PC-9 (cell line): ENCODE measurements around the gene FOSL2. TPM values are rescaled to one million over a fixed set of nuclear protein-coding genes. Genes with fewer than 3 reads are reported as not detected.

Source experiments
- BruUV-seq: library from RNA; stranded (reverse); fragments of 400-500 nt; replicated peaks from 2 replicates; lab custom pipeline; 2021; lab: Mats Ljungman, UMichigan
- CTCF ChIA-PET: fragments of 300-600 bp; sonication (Branson Sonifier 250); formaldehyde crosslinking; loops from one replicate; lab custom pipeline; 2022; ENCODE audit warnings: antibody characterized with exemption; lab: Charles Lee
- POLR2A ChIA-PET: fragments of 300-600 bp; sonication (Branson Sonifier 250); formaldehyde crosslinking; loops from one replicate; lab custom pipeline; 2022; ENCODE audit warnings: antibody characterized with exemption; ENCODE audit not compliant: unreplicated experiment; lab: Charles Lee
- DNase-seq, 2 experiments: peaks; one replicate each; pipeline versions ENCODE4 v3.0.0 to v3.0.0-alpha.2; 2015 to 2022; ENCODE audit warnings: mixed read lengths in 1 of 2
- H2AFZ ChIP-seq: fragments of 200-600 bp; sonication (generic); 2 replicates; pipeline ENCODE4 v1.8.1; 2017; ENCODE audit warnings: antibody characterized with exemption
- H3F3A ChIP-seq: fragments of 200-600 bp; sonication (generic); 2 replicates; pipeline ENCODE4 v1.8.1; 2017; ENCODE audit warnings: antibody characterized with exemption, mild to moderate bottlenecking, low read depth; ENCODE audit not compliant: insufficient read depth
- H3K27ac ChIP-seq: fragments of 200-600 bp; sonication (generic); 2 replicates; pipeline ENCODE4 v1.6.1; 2016; ENCODE audit warnings: mixed run types
- H3K27me3 ChIP-seq: fragments of 200-600 bp; sonication (generic); 2 replicates; pipeline ENCODE4 v1.6.1; 2016; ENCODE audit warnings: low read depth, mixed run types; ENCODE audit not compliant: insufficient read depth
- H3K36me3 ChIP-seq: fragments of 200-600 bp; sonication (generic); 2 replicates; pipeline ENCODE4 v1.6.1; 2016; ENCODE audit warnings: low read depth, mixed run types
- H3K4me1 ChIP-seq: fragments of 200-600 bp; sonication (generic); replicated peaks from 2 replicates; pipeline ENCODE4 v1.6.1; 2016; ENCODE audit warnings: mixed run types; ENCODE audit not compliant: insufficient read depth
- H3K4me2 ChIP-seq: fragments of 200-600 bp; sonication (generic); 2 replicates; pipeline ENCODE4 v1.6.1; 2017; ENCODE audit warnings: mixed run types
- H3K4me3 ChIP-seq: fragments of 200-600 bp; sonication (generic); 2 replicates; pipeline ENCODE4 v1.6.1; 2016; ENCODE audit warnings: mixed run types
- H3K79me2 ChIP-seq: fragments of 200-600 bp; sonication (generic); 2 replicates; pipeline ENCODE4 v1.6.1; 2017; ENCODE audit warnings: low read depth, mixed run types
- H3K9me2 ChIP-seq: fragments of 200-600 bp; sonication (generic); 2 replicates; pipeline ENCODE4 v1.8.1; 2017; ENCODE audit warnings: mild to moderate bottlenecking; ENCODE audit not compliant: insufficient read depth
- H3K9me3 ChIP-seq: fragments of 200-600 bp; sonication (generic); 2 replicates; pipeline ENCODE4 v1.8.1; 2016; ENCODE audit warnings: low read depth; ENCODE audit not compliant: insufficient read depth
- H4K20me1 ChIP-seq: fragments of 200-600 bp; sonication (generic); 2 replicates; pipeline ENCODE4 v1.8.1; 2017; ENCODE audit not compliant: insufficient read depth
- CTCF ChIP-seq: fragments of 200-600 bp; sonication (generic); conservative IDR thresholded peaks from 2 replicates; pipeline ENCODE4 v1.6.1; 2017; ENCODE audit warnings: mixed run types, antibody characterized with exemption, mild to moderate bottlenecking, moderate library complexity
- EZH2 ChIP-seq: fragments of 200-600 bp; sonication (generic); IDR thresholded peaks from 2 replicates; pipeline ENCODE4 v1.8.0; 2017; ENCODE audit warnings: antibody characterized with exemption, low read depth
- intact Hi-C: fragments of 100-400 bp; cut with micrococcal nuclease; formaldehyde crosslinking; loops from one replicate; pipeline ENCODE4 v1.10.0; 2022; ENCODE audit not compliant: unreplicated experiment
- total RNA-seq: library from RNA; stranded (reverse); gene quantifications from 2 replicates; pipeline ENCODE4 v1.2.3, GENCODE V29; 2021

The FOSL2 gene
- total RNA-seq, 1 experiment from 2014 or later, result 60.0 TPM

DNA sequence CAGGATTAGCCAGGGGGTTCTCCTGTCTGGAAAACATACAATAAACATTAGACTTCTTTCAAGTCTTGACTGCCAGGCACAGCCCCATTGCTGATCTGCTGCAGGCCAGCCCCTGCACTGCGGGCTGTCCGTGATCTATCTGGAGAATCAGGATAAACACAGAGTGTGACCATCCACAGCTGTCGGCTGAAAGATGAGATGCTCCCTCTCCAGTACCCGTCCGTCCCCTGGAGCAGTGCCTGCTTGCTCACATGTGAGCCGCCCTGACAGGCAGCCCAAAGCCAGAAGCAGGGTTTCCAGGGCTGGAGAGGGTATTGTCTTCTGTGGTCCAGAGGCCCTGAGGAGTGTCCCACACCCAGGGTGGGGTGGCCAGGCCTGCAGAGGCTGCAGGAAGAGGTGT, 46.1 kb upstream of the FOSL2 start:
- TF ChIP-seq CTCF (no peak), EZH2 (no peak)
- DNase-seq, result no peak
- H3K79me2 ChIP-seq, result no peaks in the 10 kb centered on the region
- H3K36me3 ChIP-seq, result no peaks in the 10 kb centered on the region
- no peak overlapping the region for H3K4me3 ChIP-seq
- peaks cover 11% of the 10 kb centered on the region for H3K4me1 ChIP-seq
- ChIA-PET POLR2A (no interaction called here), CTCF (no interaction called here)
- H3F3A ChIP-seq, result peaks cover 10% of the 10 kb centered on the region
- H3K27ac ChIP-seq, result no peak overlapping the region
- BruUV-seq, result no TSS peak
- H4K20me1 ChIP-seq, result no peaks in the 10 kb centered on the region
- no peak overlapping the region for H3K4me2 ChIP-seq
- H2AFZ ChIP-seq, result no peak overlapping the region
- no peaks in the 10 kb centered on the region for H3K9me3 ChIP-seq
- H3K9me2 ChIP-seq, result no peaks in the 10 kb centered on the region
- intact Hi-C loops, result loop anchor here (5.0 kb wide), 1 partner anchor 406 kb away; the partner anchor contains the start of gene PPP1CB
- H3K27me3 ChIP-seq, result no peaks in the 10 kb centered on the region

GRCh38 chr2:28347193-28347592, 45.5 kb upstream of the FOSL2 start:
- no peaks in the 10 kb centered on the region for H3K27me3 ChIP-seq
- no peak for DNase-seq
- H3F3A ChIP-seq, result peaks cover 10% of the 10 kb centered on the region
- H3K79me2 ChIP-seq, result no peaks in the 10 kb centered on the region
- no peaks in the 10 kb centered on the region for H3K9me2 ChIP-seq
- ChIA-PET POLR2A (no interaction called here), CTCF (no interaction called here)
- TF ChIP-seq EZH2 (no peak), CTCF (no peak)
- no peak overlapping the region for H3K4me2 ChIP-seq
- peaks cover 7% of the 10 kb centered on the region for H3K4me1 ChIP-seq
- no peak overlapping the region for H3K4me3 ChIP-seq
- H4K20me1 ChIP-seq, result no peaks in the 10 kb centered on the region
- no peaks in the 10 kb centered on the region for H3K9me3 ChIP-seq
- no TSS peak for BruUV-seq
- H3K27ac ChIP-seq, result no peak overlapping the region
- no peak overlapping the region for H2AFZ ChIP-seq
- no peaks in the 10 kb centered on the region for H3K36me3 ChIP-seq
- intact Hi-C loops, result loop anchor here (5.0 kb wide), 1 partner anchor 405 kb away; the partner anchor contains the start of gene PPP1CB

GRCh38 chr2:28347596-28347995, 45.1 kb upstream of the FOSL2 start:
- DNase-seq, result no peak
- no TSS peak for BruUV-seq

More at GRCh38 chr2:28347596-28347995, 45.1 kb upstream of the FOSL2 start:
- ChIA-PET CTCF (no interaction called here), POLR2A (no interaction called here)
- Histone ChIP-seq H3K36me3 (no peaks in the 10 kb centered on the region), H3K27ac (no peak overlapping the region), H3K79me2 (no peaks in the 10 kb centered on the region), H3K4me3 (no peak overlapping the region), H3K9me3 (no peaks in the 10 kb centered on the region), H3K9me2 (no peaks in the 10 kb centered on the region), H3K27me3 (no peaks in the 10 kb centered on the region), H3K4me1 (peaks cover 3% of the 10 kb centered on the region), H4K20me1 (no peaks in the 10 kb centered on the region), H3F3A (peaks cover 8% of the 10 kb centered on the region), H3K4me2 (no peak overlapping the region), H2AFZ (no peak overlapping the region)
- no peak for TF ChIP-seq CTCF
- no peak for TF ChIP-seq EZH2
- intact Hi-C loops, result loop anchor here (5.0 kb wide), 1 partner anchor 405 kb away; the partner anchor contains the start of gene PPP1CB
